Lower leg skin (tissue), 3 donors: ENCODE results near the gene PLEKHA3.

Experiments used
- CTCF ChIP-seq, 3 donors: fragments of 450-650 bp; IDR thresholded peaks; one replicate each; pipeline ENCODE4 v1.5.1; 2016; ENCODE audit warnings: antibody characterized with exemption in 3 of 3, mild to moderate bottlenecking in 3 of 3, moderate library complexity in 2 of 3
- POLR2A ChIP-seq, 2 donors: fragments of 450-650 bp; IDR thresholded peaks; one replicate each; pipeline ENCODE4 v1.6.1; 2016 to 2017; ENCODE audit warnings: antibody characterized with exemption in 2 of 2, mild to moderate bottlenecking in 1 of 2, moderate library complexity in 1 of 2

- TF ChIP-seq CTCF (IDR thresholded peaks at IDR 0.05) (no peak), POLR2A (IDR thresholded peaks at IDR 0.05) (no peak)
Measured at GRCh38 chr2:178531168-178531567, 50.9 kb downstream of the PLEKHA3 start.
